Thyroid gland (tissue), 4 donors: ENCODE data around the gene ALDH4A1. TPM values are rescaled to one million over a fixed set of nuclear protein-coding genes. Genes with fewer than 3 reads are reported as not detected.

Experiments used
- DNase-seq, 2 donors: peaks; one replicate each; pipeline ENCODE4 v3.0.0-alpha.2; 2019
- H3K27ac ChIP-seq, 3 donors: fragments of 200-600 bp; sonication (generic); 1 replicate in 2 of 3; 2 replicates in 1 of 3; pipeline ENCODE4 v1.5.1; 2016 to 2019; ENCODE audit warnings: mild to moderate bottlenecking in 1 of 3, moderate library complexity in 1 of 3
- H3K27me3 ChIP-seq: fragments of 200-600 bp; sonication (generic); one replicate; pipeline ENCODE4 v1.5.1; 2019
- H3K36me3 ChIP-seq, 2 donors: fragments of 200-600 bp; sonication (generic); one replicate each; pipeline ENCODE4 v1.5.1; 2016 to 2019
- H3K4me1 ChIP-seq, 2 donors: fragments of 200-600 bp; sonication (generic); one replicate each; pipeline ENCODE4 v1.5.1; 2017 to 2019
- H3K4me3 ChIP-seq, 3 donors: fragments of 200-600 bp; sonication (generic); replicated peaks in 1 of 3; 1 replicate in 2 of 3; 2 replicates in 1 of 3; pipeline ENCODE4 v1.5.1; 2016; ENCODE audit warnings: mild to moderate bottlenecking in 1 of 3
- H3K9me3 ChIP-seq: fragments of 200-600 bp; sonication (generic); one replicate; pipeline ENCODE4 v1.5.1; 2017
- POLR2A ChIP-seq, 2 donors: fragments of 450-650 bp; IDR thresholded peaks; one replicate each; pipeline ENCODE4 v1.6.1; 2017; ENCODE audit warnings: antibody characterized with exemption in 2 of 2, mild to moderate bottlenecking in 2 of 2, moderate library complexity in 1 of 2
- WGBS, 2 donors: methylation state at CpG; one replicate each; pipeline ENCODE4 v1.1.5; 2017; 5-methylcytosine and 5-hydroxymethylcytosine counted together
- intact Hi-C: fragments of 100-400 bp; cut with DNase I; formaldehyde crosslinking; loops from one replicate; pipeline ENCODE4 v1.15.1; 2023
- total RNA-seq, 4 donors: library from RNA; depleted of rRNA; stranded (reverse); fragments of >200 nt; gene quantifications; one replicate each; pipeline ENCODE4 v1.2.3, GENCODE V29; 2016
- TF ChIP-seq, protein P1 (sequence below), 6 experiments: fragments of 200-600 bp in 3 of 6; fragments of 450-650 bp in 3 of 6; sonication (generic) in 3 of 6; IDR thresholded peaks; one replicate each; pipeline ENCODE4 v1.5.1; 2016 to 2019; ENCODE audit warnings: antibody characterized with exemption in 6 of 6, mild to moderate bottlenecking in 2 of 6, inconsistent platforms in 1 of 6, moderate library complexity in 1 of 6

ALDH4A1 gene
- total RNA-seq, 4 donors from 2014 or later: 5.4 to 29.9 (median 18.6) TPM

DNA sequence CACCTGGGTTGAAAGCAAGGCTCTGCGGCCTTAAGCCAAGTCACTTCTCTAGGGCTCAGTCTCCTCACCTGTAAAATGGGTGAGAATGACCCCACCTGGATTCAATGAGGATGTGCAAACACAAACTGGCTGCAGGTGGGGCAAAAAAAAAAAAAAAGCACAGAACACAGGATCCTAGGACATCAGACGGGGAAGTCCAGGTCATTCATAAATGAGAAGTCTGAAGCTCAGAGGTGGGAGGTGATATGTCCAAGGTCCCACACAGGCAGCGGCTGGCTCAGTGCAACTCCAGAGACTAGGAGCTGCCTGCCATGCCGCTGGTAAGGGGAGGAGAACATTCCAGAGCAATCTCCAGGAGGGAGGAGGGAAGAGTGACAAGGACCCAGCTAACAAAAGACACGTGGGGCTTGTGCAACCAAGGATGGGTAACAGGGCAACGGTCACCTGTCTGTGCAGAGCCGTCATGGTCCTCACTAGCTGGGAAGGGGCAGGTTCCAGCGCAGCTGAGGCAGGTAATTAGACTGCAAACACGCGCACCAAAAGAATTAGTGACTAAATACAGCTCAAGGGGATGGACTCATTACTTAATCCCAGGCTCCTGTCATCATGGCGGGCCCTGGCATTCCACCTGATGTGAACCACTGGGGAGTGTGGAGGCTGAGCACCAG, 34.6 kb upstream of the ALDH4A1 start:
- DNase-seq: no peak
- 83 to 87% methylated on average over 11 of the region's 11 CpGs for WGBS, 2 donors
- Histone ChIP-seq H3K4me1 (peaks cover 52 to 81% of the 10 kb centered on the region in 2 donors), H3K9me3 (no peaks in the 10 kb centered on the region), H3K36me3 (no peaks in the 10 kb centered on the region), H3K4me3 (no peak overlapping the region), H3K27me3 (no peaks in the 10 kb centered on the region), H3K27ac (peak overlapping the region in 1 of 3 donors; percentile 9)
- intact Hi-C loops: no loop called here
- TF ChIP-seq, protein P1, sequence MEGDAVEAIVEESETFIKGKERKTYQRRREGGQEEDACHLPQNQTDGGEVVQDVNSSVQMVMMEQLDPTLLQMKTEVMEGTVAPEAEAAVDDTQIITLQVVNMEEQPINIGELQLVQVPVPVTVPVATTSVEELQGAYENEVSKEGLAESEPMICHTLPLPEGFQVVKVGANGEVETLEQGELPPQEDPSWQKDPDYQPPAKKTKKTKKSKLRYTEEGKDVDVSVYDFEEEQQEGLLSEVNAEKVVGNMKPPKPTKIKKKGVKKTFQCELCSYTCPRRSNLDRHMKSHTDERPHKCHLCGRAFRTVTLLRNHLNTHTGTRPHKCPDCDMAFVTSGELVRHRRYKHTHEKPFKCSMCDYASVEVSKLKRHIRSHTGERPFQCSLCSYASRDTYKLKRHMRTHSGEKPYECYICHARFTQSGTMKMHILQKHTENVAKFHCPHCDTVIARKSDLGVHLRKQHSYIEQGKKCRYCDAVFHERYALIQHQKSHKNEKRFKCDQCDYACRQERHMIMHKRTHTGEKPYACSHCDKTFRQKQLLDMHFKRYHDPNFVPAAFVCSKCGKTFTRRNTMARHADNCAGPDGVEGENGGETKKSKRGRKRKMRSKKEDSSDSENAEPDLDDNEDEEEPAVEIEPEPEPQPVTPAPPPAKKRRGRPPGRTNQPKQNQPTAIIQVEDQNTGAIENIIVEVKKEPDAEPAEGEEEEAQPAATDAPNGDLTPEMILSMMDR (IDR thresholded peaks at IDR 0.05): no peak
- TF ChIP-seq POLR2A (IDR thresholded peaks at IDR 0.05): no peak

DNA sequence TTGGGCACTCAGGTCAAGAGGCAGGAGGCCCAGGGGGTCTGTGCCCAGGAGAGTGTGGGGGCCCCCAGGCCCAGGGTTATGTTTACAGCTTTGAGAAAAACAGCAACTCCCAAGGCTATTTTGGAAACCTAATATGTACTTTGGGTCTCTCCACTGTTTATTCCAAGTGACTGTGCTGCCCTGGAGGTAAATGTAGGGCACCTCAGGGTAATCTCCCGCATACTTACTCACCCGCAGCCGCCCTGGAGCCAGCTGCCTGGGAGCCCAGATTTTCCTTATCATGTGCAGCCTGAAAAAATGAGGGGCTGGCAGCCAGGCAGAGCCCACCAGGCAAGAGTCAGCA, 34.1 kb upstream of the ALDH4A1 start:
- no peak for DNase-seq
- Histone ChIP-seq H3K4me3 (no peak overlapping the region), H3K4me1 (peaks cover 52 to 81% of the 10 kb centered on the region in 2 donors), H3K27me3 (no peaks in the 10 kb centered on the region), H3K27ac (peak overlapping the region in 1 of 3 donors; percentile 9), H3K36me3 (no peaks in the 10 kb centered on the region), H3K9me3 (no peaks in the 10 kb centered on the region)
- WGBS, 2 donors: 93 to 98% methylated on average over 3 of the region's 3 CpGs
- no peak for TF ChIP-seq POLR2A (IDR thresholded peaks at IDR 0.05)
- TF ChIP-seq, protein P1 (IDR thresholded peaks at IDR 0.05): no peak
- intact Hi-C loops: no loop called here

DNA sequence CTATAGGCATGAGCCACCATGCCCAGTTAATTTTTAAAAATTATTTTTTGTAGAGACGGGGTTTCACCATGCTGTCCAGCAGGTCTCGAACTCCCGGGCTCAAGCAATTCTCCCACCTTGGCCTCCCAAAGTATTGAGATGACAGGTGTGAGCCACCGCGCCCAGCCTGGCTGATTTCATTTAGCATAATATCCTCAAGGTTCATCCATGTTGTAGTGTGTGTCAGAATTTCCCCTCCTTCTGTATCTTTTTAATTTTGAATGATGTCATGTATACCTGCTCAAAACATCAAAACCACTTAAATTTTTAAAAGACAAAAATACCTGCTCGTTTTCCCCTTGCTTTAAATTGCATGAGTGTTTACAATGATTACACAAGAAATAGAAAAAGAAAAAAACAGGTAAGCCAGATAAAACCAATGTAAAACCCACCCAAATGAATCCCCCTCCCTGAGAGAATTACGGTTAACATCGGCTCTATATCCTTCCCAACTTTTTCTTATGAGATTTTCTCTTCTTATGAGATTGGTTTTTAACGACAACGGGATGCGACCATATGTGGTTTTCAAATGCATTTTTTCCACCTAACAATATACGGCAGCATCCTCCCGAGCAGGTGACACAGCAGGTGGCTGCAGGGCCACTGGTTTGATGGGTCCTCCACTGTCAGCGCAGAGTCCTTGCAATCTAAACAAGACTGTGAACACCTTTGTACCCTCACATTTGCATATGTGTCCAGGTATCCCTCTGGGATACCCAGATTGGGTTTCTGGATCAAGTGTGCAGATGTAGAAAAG, 32.0 kb upstream of the ALDH4A1 start:
- intact Hi-C loops: no loop called here
- Histone ChIP-seq H3K27ac (no peak overlapping the region), H3K27me3 (no peaks in the 10 kb centered on the region), H3K4me3 (no peak overlapping the region), H3K36me3 (no peaks in the 10 kb centered on the region), H3K9me3 (no peaks in the 10 kb centered on the region), H3K4me1 (peaks cover 34 to 72% of the 10 kb centered on the region in 2 donors)
- no peak for DNase-seq
- 84 to 87% methylated on average over 14 of the region's 14 CpGs for WGBS, 2 donors
- TF ChIP-seq, protein P1 (IDR thresholded peaks at IDR 0.05): no peak
- no peak for TF ChIP-seq POLR2A (IDR thresholded peaks at IDR 0.05)

DNA sequence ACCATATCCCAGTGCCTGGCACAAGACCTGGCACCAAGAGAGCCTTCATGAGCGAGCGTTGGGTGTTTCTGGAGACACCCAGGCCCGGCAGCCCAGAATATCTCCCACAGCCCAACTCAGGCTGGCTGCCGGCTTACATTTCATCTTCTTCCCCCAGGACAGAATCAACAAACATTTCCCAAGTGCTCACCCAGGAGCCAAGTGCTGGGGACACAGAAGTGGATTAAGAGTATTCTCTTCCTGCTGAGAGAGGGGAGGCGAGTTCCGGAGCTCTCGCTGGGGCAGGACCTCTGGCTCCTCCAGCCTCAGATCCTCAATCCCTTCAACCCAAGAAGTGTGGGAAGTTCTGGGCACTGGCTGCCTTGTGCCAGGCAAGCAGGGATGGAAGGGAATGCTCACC, 30.5 kb upstream of the ALDH4A1 start:
- H3K27me3 ChIP-seq: no peaks in the 10 kb centered on the region
- peak overlapping the region; percentile 44 to 73 (median 72) for H3K27ac ChIP-seq
- TF ChIP-seq, protein P1 (IDR thresholded peaks at IDR 0.05): no peak
- no peak for TF ChIP-seq POLR2A (IDR thresholded peaks at IDR 0.05)
- intact Hi-C loops: no loop called here
- DNase-seq: peak; percentile 77 to 78
- H3K9me3 ChIP-seq: no peaks in the 10 kb centered on the region
- 20 to 21% methylated on average over 4 to 7 of the region's 7 CpGs for WGBS, 2 donors
- no peak overlapping the region for H3K4me3 ChIP-seq
- H3K4me1 ChIP-seq: peaks cover 21 to 63% of the 10 kb centered on the region in 2 donors
- H3K36me3 ChIP-seq: no peaks in the 10 kb centered on the region

DNA sequence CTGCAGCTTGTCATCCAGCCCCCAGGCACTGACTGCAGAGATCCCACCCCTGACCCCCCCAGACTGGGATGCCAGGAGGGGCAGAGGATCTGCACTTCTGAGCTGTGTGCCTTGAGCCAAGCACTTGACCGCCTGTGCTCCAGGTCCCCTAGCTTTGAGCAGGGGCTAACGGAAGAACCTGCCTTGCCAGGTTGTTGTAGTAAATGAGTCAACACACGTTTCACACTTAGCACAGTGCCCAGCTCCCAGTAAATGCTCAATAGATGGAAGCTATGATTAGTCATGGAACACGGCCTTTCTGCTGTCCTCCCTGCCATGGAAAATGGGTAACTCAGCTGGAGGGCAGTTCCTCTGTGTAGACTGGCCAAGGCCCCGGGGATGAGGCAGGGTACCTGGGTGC, 30.0 kb upstream of the ALDH4A1 start:
- DNase-seq: peak; percentile 70 to 75
- intact Hi-C loops: no loop called here
- H3K9me3 ChIP-seq: no peaks in the 10 kb centered on the region
- no peaks in the 10 kb centered on the region for H3K27me3 ChIP-seq
- H3K27ac ChIP-seq: peak overlapping the region; percentile 44 to 73 (median 72)
- WGBS, 2 donors: 29 to 37% methylated on average over 2 to 3 of the region's 5 CpGs
- no peak overlapping the region for H3K4me3 ChIP-seq
- no peaks in the 10 kb centered on the region for H3K36me3 ChIP-seq
- TF ChIP-seq, protein P1 (IDR thresholded peaks at IDR 0.05): no peak
- no peak for TF ChIP-seq POLR2A (IDR thresholded peaks at IDR 0.05)
- peaks cover 21 to 63% of the 10 kb centered on the region in 2 donors for H3K4me1 ChIP-seq
